ENCODE measurements around the gene DNAH9. TPM values are rescaled to one million over a fixed set of nuclear protein-coding genes. Genes with fewer than 3 reads are reported as not detected.

Gene DNAH9
- total and polyA plus RNA-seq, 4 donors: under 0.01 to 0.09 TPM; not detected in 2

GRCh38 chr17:11610999-11611566, 12.8 kb downstream of the DNAH9 start:
- TF ChIP-seq JUND (IDR thresholded peaks at IDR 0.05): no peak
- no peak for TF ChIP-seq ZBTB33 (IDR thresholded peaks at IDR 0.05)
- no peak for TF ChIP-seq REST (IDR thresholded peaks at IDR 0.05)
- no peak for TF ChIP-seq HNF4A (conservative IDR thresholded peaks at IDR 0.05)
- TF ChIP-seq SP1 (IDR thresholded peaks at IDR 0.05): no peak
- no peak for TF ChIP-seq ATF3 (IDR thresholded peaks at IDR 0.05)
- no peak for TF ChIP-seq NR2F2 (IDR thresholded peaks at IDR 0.05)
- no peak for TF ChIP-seq FOXA1 (IDR thresholded peaks at IDR 0.05)
- TF ChIP-seq GABPA (IDR thresholded peaks at IDR 0.05 in 1 of 2, conservative IDR thresholded peaks at IDR 0.05 in 1 of 2): no peak
- TF ChIP-seq RAD21 (IDR thresholded peaks at IDR 0.05): no peak
- TF ChIP-seq YY1 (IDR thresholded peaks at IDR 0.05): no peak
- TF ChIP-seq RXRA (IDR thresholded peaks at IDR 0.05): no peak
- TF ChIP-seq MAX (IDR thresholded peaks at IDR 0.05): no peak
- no peak for TF ChIP-seq FOXA2 (IDR thresholded peaks at IDR 0.05)
- no peak for TF ChIP-seq CTCF (IDR thresholded peaks at IDR 0.05; ENCODE audit: low read depth, low read length, missing input control)
- no peak for TF ChIP-seq TAF1 (conservative IDR thresholded peaks at IDR 0.05)
- no peak for TF ChIP-seq HNF4G (IDR thresholded peaks at IDR 0.05)
- no peak for TF ChIP-seq EGR1 (IDR thresholded peaks at IDR 0.05; ENCODE audit: low read depth in 2 of 2)
- no peak for DNase-seq (ENCODE audit: low spot score)
- WGBS: 63% methylated on average over 6 of the region's 6 CpGs
- peaks cover 4 to 14% (median 12%) of the 10 kb centered on the region in 4 donors for H3K4me1 ChIP-seq (ENCODE audit: control insufficient read depth in 4 of 4, insufficient read depth in 4 of 4, low read length in 3 of 4)
- no peaks in the 10 kb centered on the region for H3K27me3 ChIP-seq (ENCODE audit: control insufficient read depth in 4 of 4, insufficient read depth in 4 of 4, low read length in 3 of 4)
- no peak overlapping the region for H3K4me3 ChIP-seq (ENCODE audit: low read depth in 1 of 3, low read length in 3 of 3)
- H3K36me3 ChIP-seq (ENCODE audit: control insufficient read depth in 4 of 4, insufficient read depth in 3 of 4, low read depth in 1 of 4, low read length in 3 of 4): no peaks in the 10 kb centered on the region
- H3K9ac ChIP-seq (ENCODE audit: low read depth in 1 of 2, low read length in 2 of 2): no peak overlapping the region
- no peak overlapping the region for H3K27ac ChIP-seq (ENCODE audit: low read depth in 1 of 2, low read length in 2 of 2)
- H3K9me3 ChIP-seq (ENCODE audit: control insufficient read depth in 4 of 4, low read length in 3 of 4): no peaks in the 10 kb centered on the region

Measured in liver (tissue), 9 donors.